ENCODE data around the gene UBAC2. TPM values are rescaled to one million over a fixed set of nuclear protein-coding genes. Genes with fewer than 3 reads are reported as not detected.

UBAC2 gene
- total RNA-seq, 1 donor from 2014 or later = 33.8 TPM

DNA sequence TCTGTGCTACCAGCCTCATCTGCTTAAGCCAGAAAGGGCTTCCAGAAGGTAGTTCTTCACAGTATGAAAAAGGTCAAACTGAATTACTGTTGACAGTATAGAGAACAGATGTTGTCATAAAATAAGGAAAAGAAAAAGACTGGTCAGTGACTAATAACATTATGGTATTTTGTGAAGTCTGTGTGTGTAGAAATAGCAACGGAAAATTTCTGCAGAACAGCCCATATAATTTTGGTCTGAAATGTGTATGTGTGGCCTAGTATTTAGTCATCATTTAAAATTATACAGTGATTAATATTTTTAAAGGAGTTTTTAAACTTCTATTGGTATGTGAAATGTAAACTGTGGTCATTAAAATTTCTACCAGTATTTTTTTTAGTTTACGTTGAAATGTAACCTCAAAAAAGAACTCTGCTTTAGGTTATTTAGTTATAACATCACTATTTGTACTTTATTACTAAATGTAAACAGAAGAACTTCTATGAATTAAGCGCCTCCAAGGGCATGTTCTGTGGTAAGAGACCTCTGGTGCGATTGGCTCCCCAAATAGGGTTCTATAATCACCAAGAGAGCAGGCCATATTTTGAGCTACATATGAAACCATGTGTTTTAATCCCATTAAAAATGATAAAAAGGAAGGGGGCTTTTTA is 109.9 kb downstream of the UBAC2 start:
- no peak for DNase-seq (ENCODE audit: low read depth, low spot score)

- no peak for DNase-seq (ENCODE audit: low read depth, low spot score)
Observed at GRCh38 chr13:99311137-99311536, 110.5 kb downstream of the UBAC2 start.

- DNase-seq (ENCODE audit: low read depth, low spot score) = no peak
Observed at GRCh38 chr13:99311748-99312492, 111.3 kb downstream of the UBAC2 start.

DNA sequence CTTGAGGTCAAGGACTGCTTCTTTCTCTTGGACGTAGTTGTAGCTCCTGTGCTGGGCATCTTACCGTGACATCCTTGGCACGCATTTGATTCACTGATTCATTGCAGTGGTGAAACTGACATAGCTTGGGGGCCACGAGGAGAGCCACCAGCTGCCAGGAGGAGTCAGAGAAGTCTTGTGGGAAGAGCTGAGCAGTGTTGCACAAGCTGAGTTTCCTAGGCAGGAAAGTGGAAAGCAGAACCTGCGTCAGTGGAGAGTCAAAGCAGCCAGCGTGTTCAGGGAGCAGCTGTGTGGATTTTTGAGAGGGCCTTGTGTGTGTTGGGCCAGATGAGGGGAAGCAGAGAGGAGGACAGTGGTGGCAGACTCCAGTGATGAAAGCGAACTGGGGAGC is 111.8 kb downstream of the UBAC2 start:
- no peak for DNase-seq (ENCODE audit: low read depth, low spot score)

DNA sequence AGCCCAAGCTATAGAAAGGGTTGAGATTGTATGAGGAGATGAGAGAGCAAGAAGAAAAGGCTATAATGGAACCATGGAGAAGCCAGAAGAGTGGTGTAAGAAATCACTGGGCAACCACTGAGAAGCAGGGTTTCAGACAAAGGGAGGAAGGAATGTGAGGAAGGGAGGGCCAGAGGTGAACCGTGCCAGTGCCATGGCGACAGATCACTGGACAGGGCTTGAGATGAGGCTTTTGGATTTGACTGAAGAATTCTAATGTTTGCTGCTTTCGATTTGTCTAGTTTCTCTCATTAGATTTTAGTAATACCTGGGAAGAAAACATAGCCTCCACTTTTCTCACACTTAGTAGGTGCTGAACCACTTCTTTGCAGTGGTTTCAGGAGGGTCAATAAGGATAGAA is 112.8 kb downstream of the UBAC2 start:
- DNase-seq (ENCODE audit: low read depth, low spot score) = peak; percentile 79

DNA sequence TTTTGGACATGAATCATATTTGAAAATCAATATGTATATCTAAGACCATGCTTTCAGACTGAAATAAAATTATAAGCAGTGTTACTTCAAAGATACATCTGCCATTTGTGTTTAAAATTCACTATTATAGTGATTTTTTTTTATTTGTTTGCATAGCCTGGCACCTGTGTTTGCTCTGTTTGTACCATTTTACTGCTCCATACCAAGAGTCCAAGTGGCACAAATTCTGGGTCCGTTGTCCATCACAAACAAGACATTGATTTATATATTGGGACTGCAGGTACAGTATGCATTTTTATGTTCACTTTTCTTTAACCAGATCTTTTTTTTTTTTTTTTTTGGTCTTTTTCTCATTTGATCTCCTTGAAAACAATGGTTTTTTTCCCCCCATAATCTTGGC is 113.3 kb downstream of the UBAC2 start:
- DNase-seq (ENCODE audit: low read depth, low spot score) = no peak

DNA sequence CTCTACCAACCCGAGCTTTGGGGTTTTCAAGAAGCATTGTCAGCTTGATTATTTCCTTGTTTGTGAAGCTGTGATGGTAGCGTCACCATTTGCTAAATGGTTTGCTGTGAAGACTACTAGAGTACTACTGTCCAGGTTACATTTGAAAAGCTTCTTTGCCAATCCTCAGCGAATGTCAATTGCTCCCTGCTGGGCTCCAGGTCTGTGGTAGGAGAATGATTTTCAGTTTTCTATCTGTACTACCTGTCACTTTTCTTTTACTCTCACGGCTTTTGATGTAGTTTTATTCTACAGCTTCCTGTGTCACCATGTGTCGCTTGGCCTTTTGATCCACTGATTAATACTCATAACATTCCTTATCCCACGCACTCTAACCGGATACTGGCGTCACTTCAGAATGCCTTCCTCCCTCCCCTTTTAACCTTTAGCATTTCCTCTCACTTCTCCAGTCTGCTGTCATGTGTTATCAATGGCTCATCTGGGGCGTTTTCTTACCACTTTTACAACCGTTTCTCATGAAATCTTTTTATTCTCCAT is 114.1 kb downstream of the UBAC2 start:
- DNase-seq (ENCODE audit: low read depth, low spot score) = peak; percentile 90

DNA sequence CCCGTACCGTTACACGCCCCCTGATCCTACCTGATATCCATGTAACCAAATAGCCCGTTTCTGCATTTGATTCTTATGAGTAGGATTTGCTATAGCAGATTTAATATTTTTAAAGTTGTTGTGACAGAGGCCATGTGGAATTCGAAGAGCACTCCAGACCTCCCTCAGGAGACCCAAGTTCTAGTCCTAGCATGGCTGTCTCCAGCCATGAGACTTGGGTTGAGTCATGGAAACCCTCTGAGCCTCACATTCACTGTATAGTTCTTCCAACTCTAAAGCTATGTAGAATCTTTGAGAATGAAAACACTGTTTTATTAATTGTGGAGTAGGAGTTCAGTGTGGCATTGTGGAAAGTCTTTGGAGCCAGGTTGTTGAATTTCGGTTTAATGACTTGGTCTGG is 114.5 kb downstream of the UBAC2 start:
- no peak for DNase-seq (ENCODE audit: low read depth, low spot score)

DNA sequence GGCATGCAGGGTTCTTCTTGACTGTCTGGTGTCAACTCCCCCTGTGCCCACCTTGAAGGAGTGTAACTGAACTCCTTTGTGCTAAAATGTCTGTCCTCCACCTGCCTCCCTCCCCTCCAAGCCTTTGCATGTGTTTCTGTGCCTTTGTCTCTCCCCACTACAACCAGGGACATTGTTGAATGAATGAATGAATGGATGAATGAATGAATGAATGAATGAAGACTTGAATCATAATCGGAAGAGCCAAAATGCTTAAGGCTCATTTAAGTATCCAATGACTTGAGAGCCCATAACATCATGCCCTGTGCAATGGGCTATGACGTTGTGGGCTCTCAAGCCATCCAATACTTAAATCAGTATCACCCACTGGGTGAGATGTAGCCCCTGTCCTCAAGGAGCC is 115.6 kb downstream of the UBAC2 start:
- DNase-seq (ENCODE audit: low read depth, low spot score) = no peak

DNA sequence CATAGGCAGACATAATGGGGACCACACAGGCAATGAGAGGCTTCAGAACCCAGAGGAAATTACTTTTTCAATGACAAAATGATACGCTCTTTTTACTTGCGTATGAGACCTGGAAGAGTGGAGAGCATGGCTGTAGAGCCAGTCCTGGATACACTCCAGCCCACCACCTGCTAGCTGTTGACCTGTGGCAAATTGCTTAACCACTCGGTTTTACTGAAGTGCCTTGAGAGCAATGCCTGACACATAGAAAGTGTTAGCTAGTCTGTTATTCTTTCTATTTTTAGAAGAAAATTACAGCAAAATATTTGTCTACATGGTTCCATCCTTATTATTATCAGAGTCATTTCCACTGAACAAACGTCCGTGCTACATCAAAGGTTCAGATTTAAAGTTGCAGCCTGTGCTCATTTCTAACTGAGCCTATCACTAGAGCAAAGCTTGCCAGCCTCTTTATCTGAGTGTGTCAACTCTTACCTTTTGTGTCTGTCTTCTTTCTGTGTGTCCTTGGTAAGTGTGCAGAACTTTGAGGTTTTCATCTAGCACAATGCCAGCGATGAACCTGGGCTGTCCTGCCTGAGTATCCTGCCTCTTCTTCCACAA is 116.1 kb downstream of the UBAC2 start:
- no peak for DNase-seq (ENCODE audit: low read depth, low spot score)

DNA sequence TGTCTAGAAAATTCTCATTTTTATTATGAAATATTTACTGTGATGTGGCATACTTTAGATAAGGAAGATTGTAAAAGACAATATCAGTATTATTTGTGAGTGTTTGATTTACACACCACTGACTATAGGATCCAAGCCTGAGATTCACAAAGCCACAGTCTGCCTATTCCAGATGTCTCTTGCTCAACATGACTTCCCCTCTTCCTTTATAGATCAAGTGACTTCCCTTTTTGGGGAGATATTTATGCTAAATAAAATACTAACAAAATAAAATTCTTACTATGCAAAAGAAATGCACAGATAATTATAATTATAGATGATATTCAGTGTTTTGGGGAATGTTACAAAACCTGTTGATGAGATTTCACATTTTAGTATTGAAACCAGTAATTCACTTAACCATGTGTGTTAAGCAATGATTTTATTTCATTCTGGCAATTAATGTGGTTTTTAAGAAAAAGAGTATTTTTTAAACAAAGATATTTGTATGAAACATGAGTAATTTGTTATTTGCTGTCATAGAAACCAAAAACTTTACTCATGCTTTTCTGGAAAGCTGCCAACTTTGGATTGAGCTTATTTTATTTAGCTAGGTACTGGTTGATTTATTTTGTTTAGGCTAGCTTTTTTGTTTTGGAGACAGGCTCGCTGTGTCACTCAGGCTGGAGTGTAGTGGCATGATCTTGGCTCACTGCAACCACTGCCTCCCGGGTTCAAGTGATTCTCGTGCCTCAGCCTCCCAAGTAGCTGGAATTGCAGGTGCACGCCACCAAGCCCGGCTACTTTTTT is 120.2 kb downstream of the UBAC2 start:
- DNase-seq (ENCODE audit: low read depth, low spot score) = peak; percentile 85

DNA sequence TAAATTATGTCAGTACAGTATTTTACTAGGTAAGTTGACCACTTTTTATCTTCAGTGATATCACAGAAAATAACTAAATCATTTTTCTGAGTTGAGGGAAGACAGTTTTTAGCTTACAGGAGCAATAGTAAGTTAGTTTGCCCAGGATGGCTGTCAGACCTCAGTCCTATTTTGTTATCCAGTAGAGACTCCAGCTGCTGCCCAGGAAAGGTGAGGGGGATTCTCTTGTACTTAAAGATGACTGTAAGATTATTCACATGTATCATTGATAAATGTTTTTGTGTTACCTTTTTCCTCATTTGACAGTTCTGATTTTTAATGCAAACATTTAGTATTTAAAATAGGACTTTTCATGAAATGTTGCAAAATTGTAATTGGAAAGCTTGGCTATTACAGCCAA is 121.1 kb downstream of the UBAC2 start:
- DNase-seq (ENCODE audit: low read depth, low spot score) = no peak

GRCh38 chr13:99322297-99323103 is 121.8 kb downstream of the UBAC2 start:
- no peak for DNase-seq (ENCODE audit: low read depth, low spot score)

DNA sequence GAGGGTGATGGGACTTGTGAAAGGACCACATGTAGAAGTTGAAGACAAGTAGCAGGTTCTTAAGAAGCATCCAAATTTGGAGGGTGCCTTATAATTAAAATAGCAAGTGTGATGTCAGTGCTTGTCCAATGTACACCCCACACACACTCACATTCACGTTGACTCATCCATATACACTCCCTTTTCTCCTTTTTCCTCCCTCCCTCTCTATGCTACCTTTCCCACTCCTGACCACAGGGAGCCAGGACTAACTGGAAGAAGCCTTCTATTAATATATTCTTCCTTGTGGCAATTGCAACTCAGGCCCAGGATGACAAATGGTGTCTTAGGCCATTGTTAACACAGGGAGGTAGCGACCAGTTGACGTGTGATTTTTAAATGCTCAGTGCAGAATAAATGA is 122.8 kb downstream of the UBAC2 start:
- DNase-seq (ENCODE audit: low read depth, low spot score) = no peak

GRCh38 chr13:99326012-99326411 is 125.4 kb downstream of the UBAC2 start:
- DNase-seq (ENCODE audit: low read depth, low spot score) = no peak

GRCh38 chr13:99327126-99327525 is 126.5 kb downstream of the UBAC2 start:
- DNase-seq (ENCODE audit: low read depth, low spot score) = no peak

- DNase-seq (ENCODE audit: low read depth, low spot score) = no peak
Observed at GRCh38 chr13:99327761-99328160, 127.1 kb downstream of the UBAC2 start.

- no peak for DNase-seq (ENCODE audit: low read depth, low spot score)
Observed at GRCh38 chr13:99329477-99329876, 128.8 kb downstream of the UBAC2 start.

DNA sequence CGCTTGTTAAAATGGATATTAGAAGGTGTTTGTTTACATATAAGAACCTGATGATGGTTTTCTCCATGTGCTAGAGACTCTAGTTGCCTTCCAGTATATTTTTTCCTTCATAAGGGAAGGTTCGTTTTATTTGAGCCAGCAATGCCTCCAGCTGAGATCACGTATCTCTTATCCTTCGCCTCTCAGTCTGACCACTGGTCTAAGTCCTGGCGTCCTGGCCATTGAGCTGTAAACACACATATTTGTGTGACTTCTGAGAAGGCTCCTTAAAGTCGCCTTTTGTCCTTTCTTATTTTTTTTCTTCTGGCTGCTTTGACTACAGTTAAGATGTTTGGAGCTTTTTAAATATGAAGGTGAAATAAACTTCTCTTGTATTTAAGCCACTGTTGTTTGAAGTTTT is 130.3 kb downstream of the UBAC2 start:
- DNase-seq (ENCODE audit: low read depth, low spot score) = no peak

DNA sequence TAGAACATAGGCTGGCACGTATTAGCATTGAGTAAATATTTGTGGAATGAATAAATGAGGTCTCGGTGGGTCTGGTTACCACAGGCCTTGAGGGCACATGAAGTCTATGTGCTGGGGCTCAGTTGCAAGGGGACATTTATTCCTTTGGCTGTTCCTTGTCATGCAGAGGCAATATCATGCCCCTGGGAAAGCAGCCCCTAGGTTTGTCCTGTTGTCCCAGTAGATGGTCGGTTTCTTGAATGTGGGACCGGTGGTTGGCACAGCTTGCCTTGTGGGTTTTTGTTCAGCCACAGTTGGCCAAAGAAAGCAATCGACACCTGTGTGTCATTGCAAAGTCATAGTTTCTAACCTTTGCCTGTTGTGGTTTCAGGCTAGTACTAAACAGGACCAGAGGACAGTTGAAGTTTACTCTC is 131.2 kb downstream of the UBAC2 start:
- DNase-seq (ENCODE audit: low read depth, low spot score) = no peak

GRCh38 chr13:99332456-99332855 is 131.8 kb downstream of the UBAC2 start:
- no peak for DNase-seq (ENCODE audit: low read depth, low spot score)
